Measurements from ENCODE around the gene SHPK. TPM values are rescaled to one million over a fixed set of nuclear protein-coding genes. Genes with fewer than 3 reads are reported as not detected.

SHPK gene
- total and polyA plus RNA-seq, 4 donors = 9.3 to 66.6 (median 17.0) TPM

DNA sequence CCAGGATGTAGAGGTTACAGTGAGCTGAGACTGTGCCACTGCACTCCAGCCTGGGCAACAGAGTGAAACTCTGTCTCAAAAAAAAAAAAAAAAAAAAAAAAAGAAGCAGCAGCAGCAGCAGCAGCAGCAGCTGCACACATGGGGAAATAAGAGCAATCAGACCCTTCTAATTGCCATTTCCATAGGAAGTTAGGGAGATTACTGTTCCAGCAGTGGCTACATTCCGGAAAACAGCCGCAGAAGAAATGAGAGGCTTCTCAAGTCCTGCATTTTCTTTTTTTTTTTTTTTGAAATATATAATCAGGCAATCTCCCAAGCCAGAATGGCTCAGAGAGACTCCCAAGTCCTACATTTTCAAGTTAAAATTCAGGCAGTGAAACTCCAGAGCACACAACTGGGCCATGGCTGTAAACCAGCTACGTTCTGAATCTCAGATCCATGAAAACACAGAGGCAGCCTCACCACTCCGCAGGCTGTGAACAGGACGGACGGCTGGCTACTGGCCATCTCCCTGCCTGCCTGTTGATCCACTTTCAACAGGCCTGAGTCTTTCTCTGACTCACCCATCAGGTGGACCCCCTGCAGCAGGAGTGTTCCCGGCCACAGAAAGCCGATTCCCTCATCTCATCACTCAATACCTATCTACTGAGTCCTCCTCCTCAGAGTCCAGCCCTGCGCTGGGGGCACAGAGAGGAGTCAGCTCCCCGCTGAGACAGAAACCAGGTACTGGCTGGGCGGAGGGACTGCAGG lies 41.8 kb downstream of the SHPK start:
- Histone ChIP-seq H3K4me3 (ENCODE audit: low read depth in 1 of 3, low read length in 3 of 3) (no peak overlapping the region), H3K27ac (ENCODE audit: low read depth in 1 of 2, low read length in 2 of 2) (no peak overlapping the region), H3K9me3 (ENCODE audit: control insufficient read depth in 4 of 4, low read length in 3 of 4) (no peaks in the 10 kb centered on the region), H3K4me1 (ENCODE audit: control insufficient read depth in 4 of 4, insufficient read depth in 4 of 4, low read length in 3 of 4) (no peaks in the 10 kb centered on the region), H3K9ac (ENCODE audit: low read depth in 1 of 2, low read length in 2 of 2) (no peak overlapping the region), H3K27me3 (ENCODE audit: control insufficient read depth in 4 of 4, insufficient read depth in 4 of 4, low read length in 3 of 4) (no peaks in the 10 kb centered on the region), H3K36me3 (ENCODE audit: control insufficient read depth in 4 of 4, insufficient read depth in 3 of 4, low read depth in 1 of 4, low read length in 3 of 4) (peaks cover 3 to 61% (median 19%) of the 10 kb centered on the region in 4 donors)
- WGBS = 78% methylated on average over 11 of the region's 11 CpGs
- TF ChIP-seq, protein P1, sequence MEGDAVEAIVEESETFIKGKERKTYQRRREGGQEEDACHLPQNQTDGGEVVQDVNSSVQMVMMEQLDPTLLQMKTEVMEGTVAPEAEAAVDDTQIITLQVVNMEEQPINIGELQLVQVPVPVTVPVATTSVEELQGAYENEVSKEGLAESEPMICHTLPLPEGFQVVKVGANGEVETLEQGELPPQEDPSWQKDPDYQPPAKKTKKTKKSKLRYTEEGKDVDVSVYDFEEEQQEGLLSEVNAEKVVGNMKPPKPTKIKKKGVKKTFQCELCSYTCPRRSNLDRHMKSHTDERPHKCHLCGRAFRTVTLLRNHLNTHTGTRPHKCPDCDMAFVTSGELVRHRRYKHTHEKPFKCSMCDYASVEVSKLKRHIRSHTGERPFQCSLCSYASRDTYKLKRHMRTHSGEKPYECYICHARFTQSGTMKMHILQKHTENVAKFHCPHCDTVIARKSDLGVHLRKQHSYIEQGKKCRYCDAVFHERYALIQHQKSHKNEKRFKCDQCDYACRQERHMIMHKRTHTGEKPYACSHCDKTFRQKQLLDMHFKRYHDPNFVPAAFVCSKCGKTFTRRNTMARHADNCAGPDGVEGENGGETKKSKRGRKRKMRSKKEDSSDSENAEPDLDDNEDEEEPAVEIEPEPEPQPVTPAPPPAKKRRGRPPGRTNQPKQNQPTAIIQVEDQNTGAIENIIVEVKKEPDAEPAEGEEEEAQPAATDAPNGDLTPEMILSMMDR (IDR thresholded peaks at IDR 0.05; ENCODE audit: low read depth, low read length, missing input control) = no peak
- TF ChIP-seq, protein P2, sequence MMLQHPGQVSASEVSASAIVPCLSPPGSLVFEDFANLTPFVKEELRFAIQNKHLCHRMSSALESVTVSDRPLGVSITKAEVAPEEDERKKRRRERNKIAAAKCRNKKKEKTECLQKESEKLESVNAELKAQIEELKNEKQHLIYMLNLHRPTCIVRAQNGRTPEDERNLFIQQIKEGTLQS (IDR thresholded peaks at IDR 0.05) = no peak
- TF ChIP-seq HNF4G (IDR thresholded peaks at IDR 0.05) = no peak
- TF ChIP-seq RAD21 (IDR thresholded peaks at IDR 0.05) = no peak
- TF ChIP-seq, protein P3, sequence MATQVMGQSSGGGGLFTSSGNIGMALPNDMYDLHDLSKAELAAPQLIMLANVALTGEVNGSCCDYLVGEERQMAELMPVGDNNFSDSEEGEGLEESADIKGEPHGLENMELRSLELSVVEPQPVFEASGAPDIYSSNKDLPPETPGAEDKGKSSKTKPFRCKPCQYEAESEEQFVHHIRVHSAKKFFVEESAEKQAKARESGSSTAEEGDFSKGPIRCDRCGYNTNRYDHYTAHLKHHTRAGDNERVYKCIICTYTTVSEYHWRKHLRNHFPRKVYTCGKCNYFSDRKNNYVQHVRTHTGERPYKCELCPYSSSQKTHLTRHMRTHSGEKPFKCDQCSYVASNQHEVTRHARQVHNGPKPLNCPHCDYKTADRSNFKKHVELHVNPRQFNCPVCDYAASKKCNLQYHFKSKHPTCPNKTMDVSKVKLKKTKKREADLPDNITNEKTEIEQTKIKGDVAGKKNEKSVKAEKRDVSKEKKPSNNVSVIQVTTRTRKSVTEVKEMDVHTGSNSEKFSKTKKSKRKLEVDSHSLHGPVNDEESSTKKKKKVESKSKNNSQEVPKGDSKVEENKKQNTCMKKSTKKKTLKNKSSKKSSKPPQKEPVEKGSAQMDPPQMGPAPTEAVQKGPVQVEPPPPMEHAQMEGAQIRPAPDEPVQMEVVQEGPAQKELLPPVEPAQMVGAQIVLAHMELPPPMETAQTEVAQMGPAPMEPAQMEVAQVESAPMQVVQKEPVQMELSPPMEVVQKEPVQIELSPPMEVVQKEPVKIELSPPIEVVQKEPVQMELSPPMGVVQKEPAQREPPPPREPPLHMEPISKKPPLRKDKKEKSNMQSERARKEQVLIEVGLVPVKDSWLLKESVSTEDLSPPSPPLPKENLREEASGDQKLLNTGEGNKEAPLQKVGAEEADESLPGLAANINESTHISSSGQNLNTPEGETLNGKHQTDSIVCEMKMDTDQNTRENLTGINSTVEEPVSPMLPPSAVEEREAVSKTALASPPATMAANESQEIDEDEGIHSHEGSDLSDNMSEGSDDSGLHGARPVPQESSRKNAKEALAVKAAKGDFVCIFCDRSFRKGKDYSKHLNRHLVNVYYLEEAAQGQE (IDR thresholded peaks at IDR 0.05) = no peak
- no peak for DNase-seq (ENCODE audit: low spot score)

DNA sequence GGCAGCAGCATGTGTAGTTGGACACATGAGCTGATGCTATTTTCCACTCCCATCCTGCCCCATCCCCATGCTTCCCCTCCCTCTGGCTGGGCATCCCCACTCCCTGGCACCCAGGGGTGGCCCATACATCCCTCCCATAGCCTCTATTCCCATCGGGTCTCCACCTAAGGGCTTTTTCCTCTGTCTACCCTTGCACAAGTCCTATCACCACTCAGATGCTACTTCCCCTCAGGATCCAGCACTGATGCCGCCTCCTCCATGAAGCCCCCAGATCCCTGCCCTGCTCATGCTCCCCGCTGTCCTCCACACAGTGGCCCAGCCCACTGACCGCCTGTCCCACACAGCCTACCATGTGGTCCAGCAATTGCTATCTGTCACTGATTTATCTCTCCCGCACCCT lies 42.7 kb downstream of the SHPK start:
- WGBS = 93% methylated on average over 5 of the region's 5 CpGs
- Histone ChIP-seq H3K9me3 (ENCODE audit: control insufficient read depth in 4 of 4, low read length in 3 of 4) (no peaks in the 10 kb centered on the region), H3K36me3 (ENCODE audit: control insufficient read depth in 4 of 4, insufficient read depth in 3 of 4, low read depth in 1 of 4, low read length in 3 of 4) (peaks cover 3 to 66% (median 19%) of the 10 kb centered on the region in 4 donors), H3K27ac (ENCODE audit: low read depth in 1 of 2, low read length in 2 of 2) (no peak overlapping the region), H3K4me3 (ENCODE audit: low read depth in 1 of 3, low read length in 3 of 3) (no peak overlapping the region), H3K4me1 (ENCODE audit: control insufficient read depth in 4 of 4, insufficient read depth in 4 of 4, low read length in 3 of 4) (no peaks in the 10 kb centered on the region), H3K9ac (ENCODE audit: low read depth in 1 of 2, low read length in 2 of 2) (no peak overlapping the region), H3K27me3 (ENCODE audit: control insufficient read depth in 4 of 4, insufficient read depth in 4 of 4, low read length in 3 of 4) (no peaks in the 10 kb centered on the region)
- DNase-seq (ENCODE audit: low spot score) = no peak
- TF ChIP-seq YY1 (IDR thresholded peaks at IDR 0.05) (no peak), FOXA1 (IDR thresholded peaks at IDR 0.05) (no peak), RAD21 (IDR thresholded peaks at IDR 0.05) (no peak), SP1 (IDR thresholded peaks at IDR 0.05) (no peak), FOXA2 (IDR thresholded peaks at IDR 0.05) (no peak), RXRA (IDR thresholded peaks at IDR 0.05) (no peak), TAF1 (conservative IDR thresholded peaks at IDR 0.05) (no peak), MAX (IDR thresholded peaks at IDR 0.05) (no peak), JUND (IDR thresholded peaks at IDR 0.05) (no peak)
- TF ChIP-seq, protein P1 (IDR thresholded peaks at IDR 0.05; ENCODE audit: low read depth, low read length, missing input control) = no peak
- TF ChIP-seq, protein P2 (IDR thresholded peaks at IDR 0.05) = no peak
